Measurements from ENCODE around the gene CCDC171.
"Not testable (repeated sequence)": the region's sequence is repeated elsewhere in the genome, so short reads cannot be mapped to it uniquely, and the experiment has no call there.

CCDC171 gene

GRCh38 chr9:15600666-15601330 lies 48.0 kb downstream of the CCDC171 start:
- not testable (repeated sequence) for H4K8ac ChIP-seq (ENCODE audit: low read depth, low read length); H3K9ac ChIP-seq (ENCODE audit: low read length); H3K4ac ChIP-seq (ENCODE audit: low read depth, low read length); H3K4me3 ChIP-seq (ENCODE audit: low read length); H3K56ac ChIP-seq (ENCODE audit: low read length); H2BK120ac ChIP-seq (ENCODE audit: low read depth, low read length); H3K23ac ChIP-seq (ENCODE audit: low read length); H3K27ac ChIP-seq (ENCODE audit: low read depth, low read length); H3K36me3 ChIP-seq (ENCODE audit: control insufficient read depth, insufficient read depth, low read length); H4K5ac ChIP-seq (ENCODE audit: low read length); H3K27me3 ChIP-seq (ENCODE audit: insufficient read depth, low read length, poor library complexity); H3K4me1 ChIP-seq (ENCODE audit: control insufficient read depth, low read depth, low read length); H3K79me1 ChIP-seq (ENCODE audit: low read length); H3K18ac ChIP-seq (ENCODE audit: low read length); H2BK15ac ChIP-seq (replicated peaks; ENCODE audit: low read depth); H3K4me2 ChIP-seq (ENCODE audit: low read length); H2BK5ac ChIP-seq (ENCODE audit: low read length); DNase-seq; H3K79me2 ChIP-seq (ENCODE audit: control insufficient read depth, insufficient read depth, low read length); H2AK5ac ChIP-seq (ENCODE audit: low read length)
- no CpG with 5 or more reads among the region's 19 CpGs for WGBS (ENCODE audit: extremely low coverage, insufficient coverage, low lambda C conversion rate)

- no peaks in the 10 kb centered on the region for H3K79me1 ChIP-seq (ENCODE audit: low read length)
- H3K27ac ChIP-seq (ENCODE audit: low read depth, low read length) = no peak overlapping the region
- no peak overlapping the region for H2BK15ac ChIP-seq (replicated peaks; ENCODE audit: low read depth)
- no CpG with 5 or more reads among the region's 2 CpGs for WGBS (ENCODE audit: extremely low coverage, insufficient coverage, low lambda C conversion rate)
- H3K4ac ChIP-seq (ENCODE audit: low read depth, low read length) = no peak overlapping the region
- no peaks in the 10 kb centered on the region for H3K4me1 ChIP-seq (ENCODE audit: control insufficient read depth, low read depth, low read length)
- H4K8ac ChIP-seq (ENCODE audit: low read depth, low read length) = no peak overlapping the region
- no peak overlapping the region for H3K56ac ChIP-seq (ENCODE audit: low read length)
- H3K9ac ChIP-seq (ENCODE audit: low read length) = no peak overlapping the region
- DNase-seq = peak; percentile 38
- H3K79me2 ChIP-seq (ENCODE audit: control insufficient read depth, insufficient read depth, low read length) = no peaks in the 10 kb centered on the region
- H2BK120ac ChIP-seq (ENCODE audit: low read depth, low read length) = no peak overlapping the region
- H3K18ac ChIP-seq (ENCODE audit: low read length) = no peak overlapping the region
- H3K4me3 ChIP-seq (ENCODE audit: low read length) = no peak overlapping the region
- no peak overlapping the region for H2AK5ac ChIP-seq (ENCODE audit: low read length)
- H3K4me2 ChIP-seq (ENCODE audit: low read length) = no peak overlapping the region
- no peak overlapping the region for H2BK5ac ChIP-seq (ENCODE audit: low read length)
- no peak overlapping the region for H4K5ac ChIP-seq (ENCODE audit: low read length)
- no peaks in the 10 kb centered on the region for H3K27me3 ChIP-seq (ENCODE audit: insufficient read depth, low read length, poor library complexity)
- H3K36me3 ChIP-seq (ENCODE audit: control insufficient read depth, insufficient read depth, low read length) = no peaks in the 10 kb centered on the region
- H3K23ac ChIP-seq (ENCODE audit: low read length) = no peak overlapping the region
These were observed 54.0 kb downstream of the CCDC171 start for GRCh38 chr9:15606643-15607472.

GRCh38 chr9:15612962-15613361 lies 60.1 kb downstream of the CCDC171 start:
- Histone ChIP-seq H3K79me2 (ENCODE audit: control insufficient read depth, insufficient read depth, low read length) (no peaks in the 10 kb centered on the region), H2BK120ac (ENCODE audit: low read depth, low read length) (no peak overlapping the region)

GRCh38 chr9:15617782-15618181 lies 64.9 kb downstream of the CCDC171 start:
- H3K18ac ChIP-seq (ENCODE audit: low read length) = no peak overlapping the region
- H3K27me3 ChIP-seq (ENCODE audit: insufficient read depth, low read length, poor library complexity) = no peaks in the 10 kb centered on the region
- no peak overlapping the region for H4K5ac ChIP-seq (ENCODE audit: low read length)
- no peak overlapping the region for H3K9ac ChIP-seq (ENCODE audit: low read length)
- H3K4me2 ChIP-seq (ENCODE audit: low read length) = no peak overlapping the region
- H3K4me3 ChIP-seq (ENCODE audit: low read length) = no peak overlapping the region
- no peak overlapping the region for H3K23ac ChIP-seq (ENCODE audit: low read length)
- no peak overlapping the region for H3K4ac ChIP-seq (ENCODE audit: low read depth, low read length)
- no peaks in the 10 kb centered on the region for H3K79me1 ChIP-seq (ENCODE audit: low read length)
- no peaks in the 10 kb centered on the region for H3K36me3 ChIP-seq (ENCODE audit: control insufficient read depth, insufficient read depth, low read length)
- H3K79me2 ChIP-seq (ENCODE audit: control insufficient read depth, insufficient read depth, low read length) = no peaks in the 10 kb centered on the region
- no peak overlapping the region for H2AK5ac ChIP-seq (ENCODE audit: low read length)
- no peak overlapping the region for H2BK15ac ChIP-seq (replicated peaks; ENCODE audit: low read depth)
- H2BK120ac ChIP-seq (ENCODE audit: low read depth, low read length) = no peak overlapping the region
- H2BK5ac ChIP-seq (ENCODE audit: low read length) = no peak overlapping the region
- WGBS (ENCODE audit: extremely low coverage, insufficient coverage, low lambda C conversion rate) = no CpG with 5 or more reads among the region's 7 CpGs
- DNase-seq = no peak
- no peak overlapping the region for H3K27ac ChIP-seq (ENCODE audit: low read depth, low read length)
- no peak overlapping the region for H3K56ac ChIP-seq (ENCODE audit: low read length)
- no peak overlapping the region for H4K8ac ChIP-seq (ENCODE audit: low read depth, low read length)
- no peaks in the 10 kb centered on the region for H3K4me1 ChIP-seq (ENCODE audit: control insufficient read depth, low read depth, low read length)

More at GRCh38 chr9:15612962-15613361, 60.1 kb downstream of the CCDC171 start:
- H2BK15ac ChIP-seq (replicated peaks; ENCODE audit: low read depth) = no peak overlapping the region
- no peak overlapping the region for H2AK5ac ChIP-seq (ENCODE audit: low read length)
- no peaks in the 10 kb centered on the region for H3K27me3 ChIP-seq (ENCODE audit: insufficient read depth, low read length, poor library complexity)
- no peak for DNase-seq
- no peak overlapping the region for H3K4me2 ChIP-seq (ENCODE audit: low read length)
- no peak overlapping the region for H2BK5ac ChIP-seq (ENCODE audit: low read length)
- H3K56ac ChIP-seq (ENCODE audit: low read length) = no peak overlapping the region
- H3K4ac ChIP-seq (ENCODE audit: low read depth, low read length) = no peak overlapping the region
- H3K79me1 ChIP-seq (ENCODE audit: low read length) = no peaks in the 10 kb centered on the region
- no peak overlapping the region for H3K9ac ChIP-seq (ENCODE audit: low read length)
- no peak overlapping the region for H4K8ac ChIP-seq (ENCODE audit: low read depth, low read length)
- H4K5ac ChIP-seq (ENCODE audit: low read length) = no peak overlapping the region
- H3K36me3 ChIP-seq (ENCODE audit: control insufficient read depth, insufficient read depth, low read length) = no peaks in the 10 kb centered on the region
- no peak overlapping the region for H3K4me3 ChIP-seq (ENCODE audit: low read length)
- no peak overlapping the region for H3K18ac ChIP-seq (ENCODE audit: low read length)
- no peak overlapping the region for H3K27ac ChIP-seq (ENCODE audit: low read depth, low read length)
- WGBS (ENCODE audit: extremely low coverage, insufficient coverage, low lambda C conversion rate) = no CpG with 5 or more reads among the region's 4 CpGs
- no peak overlapping the region for H3K23ac ChIP-seq (ENCODE audit: low read length)
- H3K4me1 ChIP-seq (ENCODE audit: control insufficient read depth, low read depth, low read length) = no peaks in the 10 kb centered on the region

GRCh38 chr9:15618540-15619331 lies 65.9 kb downstream of the CCDC171 start:
- Histone ChIP-seq H3K18ac (ENCODE audit: low read length) (no peak overlapping the region), H3K23ac (ENCODE audit: low read length) (no peak overlapping the region), H3K4me1 (ENCODE audit: control insufficient read depth, low read depth, low read length) (no peaks in the 10 kb centered on the region), H4K5ac (ENCODE audit: low read length) (no peak overlapping the region), H3K27me3 (ENCODE audit: insufficient read depth, low read length, poor library complexity) (no peaks in the 10 kb centered on the region), H3K36me3 (ENCODE audit: control insufficient read depth, insufficient read depth, low read length) (no peaks in the 10 kb centered on the region), H2BK5ac (ENCODE audit: low read length) (no peak overlapping the region), H2BK15ac (replicated peaks; ENCODE audit: low read depth) (no peak overlapping the region), H3K4ac (ENCODE audit: low read depth, low read length) (no peak overlapping the region), H2AK5ac (ENCODE audit: low read length) (no peak overlapping the region), H3K79me1 (ENCODE audit: low read length) (no peaks in the 10 kb centered on the region), H3K27ac (ENCODE audit: low read depth, low read length) (no peak overlapping the region), H3K9ac (ENCODE audit: low read length) (no peak overlapping the region), H3K79me2 (ENCODE audit: control insufficient read depth, insufficient read depth, low read length) (no peaks in the 10 kb centered on the region), H3K4me2 (ENCODE audit: low read length) (no peak overlapping the region), H2BK120ac (ENCODE audit: low read depth, low read length) (no peak overlapping the region), H3K4me3 (ENCODE audit: low read length) (no peak overlapping the region), H4K8ac (ENCODE audit: low read depth, low read length) (no peak overlapping the region), H3K56ac (ENCODE audit: low read length) (no peak overlapping the region)
- DNase-seq = no peak
- no CpG with 5 or more reads among the region's 18 CpGs for WGBS (ENCODE audit: extremely low coverage, insufficient coverage, low lambda C conversion rate)

Data from mesendoderm (in vitro differentiated cells).